GM12872 (cell line): Measurements from ENCODE around the gene TRIM5.

Source experiments
- CTCF ChIP-seq: IDR thresholded peaks from 3 replicates; pipeline ENCODE4 v1.5.1; 2011; ENCODE audit warnings: low read depth, mild to moderate bottlenecking, low read length, moderate library complexity; ENCODE audit not compliant: insufficient read depth

TRIM5 gene

DNA sequence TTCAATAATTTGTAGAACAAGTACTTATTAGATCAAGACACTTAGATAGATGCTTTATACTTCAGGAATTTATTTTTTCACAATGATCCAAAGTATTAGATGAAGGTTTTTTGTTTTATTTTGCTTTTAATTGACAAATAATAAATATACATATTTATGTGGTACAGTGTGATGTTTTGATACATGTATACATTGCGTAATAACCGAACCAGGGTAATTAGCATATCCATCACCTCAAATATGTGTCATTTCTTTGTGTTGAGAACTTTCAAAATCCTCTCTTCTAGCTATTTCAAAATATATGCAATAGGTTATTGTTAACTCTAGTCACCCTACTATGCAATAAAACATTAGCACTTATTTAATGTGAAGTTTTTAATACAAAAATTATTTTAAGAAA is 21.4 kb downstream of the TRIM5 start:
- no peak for TF ChIP-seq CTCF

DNA sequence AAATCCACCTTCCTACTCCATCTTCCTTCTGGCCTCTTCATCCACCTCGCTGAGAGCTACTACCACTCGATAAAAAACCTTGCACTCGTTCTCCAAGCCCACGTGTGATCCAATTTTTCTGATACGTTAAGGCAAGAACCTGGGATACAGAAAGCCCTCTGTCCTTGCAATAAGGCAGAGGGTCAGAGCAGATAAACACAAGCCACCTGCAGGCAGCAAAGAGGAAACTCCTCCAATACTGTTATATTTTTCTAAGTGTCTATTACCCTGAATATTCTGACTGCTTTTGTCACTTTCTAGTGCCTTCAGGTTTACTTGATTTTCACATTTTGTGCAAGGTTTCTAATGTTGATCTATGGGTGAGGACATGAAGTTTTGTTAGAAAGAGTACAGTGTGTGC is 26.6 kb downstream of the TRIM5 start:
- no peak for TF ChIP-seq CTCF

DNA sequence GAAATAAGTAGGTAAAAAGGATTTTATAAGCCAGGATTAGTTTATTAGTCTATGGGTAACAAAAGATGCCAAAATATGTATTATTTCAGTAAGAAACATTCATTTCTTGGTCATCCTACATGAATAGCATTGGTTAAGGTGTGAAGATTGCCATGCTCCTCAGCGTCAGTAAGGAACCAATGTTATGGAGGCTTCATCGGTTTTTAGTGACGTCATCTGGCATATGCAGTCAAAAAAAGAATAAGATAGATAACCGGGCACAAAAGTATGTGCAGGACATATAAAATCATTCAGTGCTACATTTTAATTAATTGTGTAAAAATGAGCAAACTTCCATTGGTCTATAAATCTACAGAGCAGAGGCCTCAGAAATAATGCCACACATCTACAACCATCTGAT is 29.4 kb downstream of the TRIM5 start:
- TF ChIP-seq CTCF = no peak

GRCh38 chr11:5646139-5646538 is 38.7 kb downstream of the TRIM5 start:
- no peak for TF ChIP-seq CTCF

DNA sequence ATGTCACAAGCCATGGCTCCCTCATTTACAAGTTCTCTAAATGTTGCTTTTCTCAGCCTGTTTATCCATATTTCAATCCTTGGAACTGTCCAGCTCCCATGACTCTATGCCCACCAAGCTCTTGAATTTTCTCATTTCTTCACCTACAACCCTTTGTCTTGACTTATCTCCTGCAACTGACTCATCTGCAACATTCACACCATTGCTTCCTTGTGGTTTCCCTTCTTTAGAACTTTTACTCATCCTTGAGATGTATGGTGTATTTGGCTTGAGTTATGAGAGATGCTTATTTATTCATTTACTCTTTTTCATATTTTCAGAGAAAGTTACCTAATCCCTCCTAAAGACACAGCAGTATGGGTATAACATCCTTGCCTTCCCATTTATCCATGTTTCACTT is 41.3 kb downstream of the TRIM5 start:
- TF ChIP-seq CTCF = no peak

DNA sequence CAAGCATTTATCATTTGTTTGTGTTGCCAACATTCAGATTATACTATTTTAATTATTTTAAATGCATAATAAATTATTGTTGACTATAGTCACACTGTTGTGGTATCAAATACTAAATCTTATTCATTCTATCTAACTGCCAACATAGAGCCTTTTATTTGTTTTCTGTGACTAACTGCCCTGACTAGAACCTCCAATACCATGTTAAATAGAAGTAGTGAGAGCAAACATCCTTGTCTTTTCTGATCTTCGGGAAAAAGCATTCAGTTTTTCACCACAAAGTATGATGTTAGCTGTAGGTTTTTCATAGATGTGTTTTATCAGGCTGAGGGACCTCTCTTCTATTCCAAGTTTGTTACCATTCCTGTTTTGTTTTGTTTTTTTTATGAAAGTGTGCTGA is 44.9 kb downstream of the TRIM5 start:
- TF ChIP-seq CTCF = no peak

GRCh38 chr11:5631969-5632635 is 52.8 kb downstream of the TRIM5 start:
- TF ChIP-seq CTCF = no peak
